HG02852 (cell line): ENCODE measurements around the gene RAB6B.
A peak's percentile ranks its signal among the peaks of the same experiment; 100 is the strongest.

Experiments
- ATAC-seq: cut with Tn5 transposase; IDR thresholded peaks from one replicate; pipeline ENCODE4 v1.9.1; 2021; ENCODE audit warnings: mild to moderate bottlenecking, moderate library complexity; ENCODE audit not compliant: unreplicated experiment

The RAB6B gene

GRCh38 chr3:133881939-133882825, 13.5 kb downstream of the RAB6B start:
- no peak for ATAC-seq

GRCh38 chr3:133881492-133881891, 14.2 kb downstream of the RAB6B start:
- no peak for ATAC-seq

- no peak for ATAC-seq
Observed at GRCh38 chr3:133880886-133881455, 14.7 kb downstream of the RAB6B start.

GRCh38 chr3:133880287-133880686, 15.4 kb downstream of the RAB6B start:
- peak; percentile 68 for ATAC-seq

- no peak for ATAC-seq
Observed at GRCh38 chr3:133878518-133878917, 17.2 kb downstream of the RAB6B start.

GRCh38 chr3:133877221-133877620, 18.5 kb downstream of the RAB6B start:
- no peak for ATAC-seq

- no peak for ATAC-seq
Observed at GRCh38 chr3:133874761-133875438, 20.8 kb downstream of the RAB6B start.

- no peak for ATAC-seq
Observed at GRCh38 chr3:133874344-133874743, 21.3 kb downstream of the RAB6B start.

- ATAC-seq, result no peak
Observed at GRCh38 chr3:133872781-133873180, 22.9 kb downstream of the RAB6B start.

GRCh38 chr3:133872161-133872560, 23.5 kb downstream of the RAB6B start:
- no peak for ATAC-seq

GRCh38 chr3:133871368-133872090, 24.2 kb downstream of the RAB6B start:
- ATAC-seq, result no peak

- ATAC-seq, result no peak
Observed at GRCh38 chr3:133870822-133871221, 24.9 kb downstream of the RAB6B start.

- ATAC-seq, result no peak
Observed at GRCh38 chr3:133869586-133869985, 26.1 kb downstream of the RAB6B start.

GRCh38 chr3:133868758-133869475, 26.8 kb downstream of the RAB6B start:
- ATAC-seq, result no peak

GRCh38 chr3:133868186-133868585, 27.5 kb downstream of the RAB6B start:
- ATAC-seq, result no peak

- ATAC-seq, result no peak
Observed at GRCh38 chr3:133866141-133866540, 29.5 kb downstream of the RAB6B start.

GRCh38 chr3:133865136-133865855, 30.4 kb downstream of the RAB6B start:
- no peak for ATAC-seq

- ATAC-seq, result no peak
Observed at GRCh38 chr3:133864616-133865015, 31.1 kb downstream of the RAB6B start.

- ATAC-seq, result no peak
Observed at GRCh38 chr3:133863911-133864310, 31.8 kb downstream of the RAB6B start.

GRCh38 chr3:133862161-133862560, 33.5 kb downstream of the RAB6B start:
- ATAC-seq, result no peak
